T47D (cell line): ENCODE measurements around the gene PCCA.
"Not testable (repeated sequence)": the region's sequence is repeated elsewhere in the genome, so short reads cannot be mapped to it uniquely, and the experiment has no call there.

Experiments
- DNase-seq, 2 experiments: peaks; one replicate each; pipeline versions ENCODE4 v3.0.0 to v3.0.0-alpha.2; 2011 to 2012; ENCODE audit warnings: low read depth in 1 of 2, low spot score in 1 of 2
- JUND ChIP-seq: IDR thresholded peaks from 2 replicates; pipeline ENCODE4 v1.6.1; 2012; ENCODE audit warnings: low read depth
- in situ Hi-C: cut with HindIII; loops from 2 replicates; pipeline ENCODE4 v1.10.0; 2016; ENCODE audit warnings: low sequenced_read_pairs, low pct_unique_long_range_greater_than_20kb

PCCA gene

GRCh38 chr13:100356889-100357288 lies 268.0 kb downstream of the PCCA start:
- in situ Hi-C loops, result no loop called here
- no peak for DNase-seq
- no peak for TF ChIP-seq JUND

- in situ Hi-C loops, result no loop called here
- no peak for DNase-seq
- no peak for TF ChIP-seq JUND
These were observed 268.9 kb downstream of the PCCA start for GRCh38 chr13:100357764-100358163.

GRCh38 chr13:100361504-100361903 lies 272.6 kb downstream of the PCCA start:
- in situ Hi-C loops, result no loop called here
- TF ChIP-seq JUND, result no peak
- no peak for DNase-seq

- in situ Hi-C loops, result no loop called here
- TF ChIP-seq JUND, result no peak
- DNase-seq, result no peak
These were observed 273.5 kb downstream of the PCCA start for GRCh38 chr13:100362371-100362770.

GRCh38 chr13:100362781-100363180 lies 273.9 kb downstream of the PCCA start:
- DNase-seq, result no peak
- in situ Hi-C loops, result no loop called here
- TF ChIP-seq JUND, result no peak

GRCh38 chr13:100363285-100363711 lies 274.4 kb downstream of the PCCA start:
- TF ChIP-seq JUND, result no peak
- in situ Hi-C loops, result no loop called here
- no peak for DNase-seq

GRCh38 chr13:100363874-100364273 lies 275.0 kb downstream of the PCCA start:
- no peak for TF ChIP-seq JUND

GRCh38 chr13:100364591-100364990 lies 275.7 kb downstream of the PCCA start:
- DNase-seq, result no peak
- in situ Hi-C loops, result no loop called here
- no peak for TF ChIP-seq JUND

More at GRCh38 chr13:100363874-100364273, 275.0 kb downstream of the PCCA start:
- no peak for DNase-seq
- in situ Hi-C loops, result no loop called here

- no peak for DNase-seq
- TF ChIP-seq JUND, result no peak
- in situ Hi-C loops, result no loop called here
These were observed 276.8 kb downstream of the PCCA start for GRCh38 chr13:100365680-100366079.

- TF ChIP-seq JUND, result no peak
- no peak for DNase-seq
- in situ Hi-C loops, result no loop called here
These were observed 289.6 kb downstream of the PCCA start for GRCh38 chr13:100378533-100378932.

- in situ Hi-C loops, result no loop called here
- no peak for TF ChIP-seq JUND
- no peak for DNase-seq
These were observed 292.8 kb downstream of the PCCA start for GRCh38 chr13:100381595-100382224.

GRCh38 chr13:100382785-100383184 lies 293.9 kb downstream of the PCCA start:
- no peak for TF ChIP-seq JUND
- no peak for DNase-seq
- in situ Hi-C loops, result no loop called here

- DNase-seq, result no peak
- no peak for TF ChIP-seq JUND
- in situ Hi-C loops, result no loop called here
These were observed 298.5 kb downstream of the PCCA start for GRCh38 chr13:100387416-100387815.

- DNase-seq, in situ Hi-C loops: not testable (repeated sequence)
These were observed 299.3 kb downstream of the PCCA start for GRCh38 chr13:100388150-100388549.

GRCh38 chr13:100388923-100389322 lies 300.0 kb downstream of the PCCA start:
- in situ Hi-C loops, result no loop called here
- TF ChIP-seq JUND, result no peak

More at GRCh38 chr13:100388923-100389322, 300.0 kb downstream of the PCCA start:
- DNase-seq, result no peak
